ENCODE data around the gene LRP2. TPM values are rescaled to one million over a fixed set of nuclear protein-coding genes. Genes with fewer than 3 reads are reported as not detected.

The LRP2 gene
- total RNA-seq, 4 donors from 2014 or later = not detected

DNA sequence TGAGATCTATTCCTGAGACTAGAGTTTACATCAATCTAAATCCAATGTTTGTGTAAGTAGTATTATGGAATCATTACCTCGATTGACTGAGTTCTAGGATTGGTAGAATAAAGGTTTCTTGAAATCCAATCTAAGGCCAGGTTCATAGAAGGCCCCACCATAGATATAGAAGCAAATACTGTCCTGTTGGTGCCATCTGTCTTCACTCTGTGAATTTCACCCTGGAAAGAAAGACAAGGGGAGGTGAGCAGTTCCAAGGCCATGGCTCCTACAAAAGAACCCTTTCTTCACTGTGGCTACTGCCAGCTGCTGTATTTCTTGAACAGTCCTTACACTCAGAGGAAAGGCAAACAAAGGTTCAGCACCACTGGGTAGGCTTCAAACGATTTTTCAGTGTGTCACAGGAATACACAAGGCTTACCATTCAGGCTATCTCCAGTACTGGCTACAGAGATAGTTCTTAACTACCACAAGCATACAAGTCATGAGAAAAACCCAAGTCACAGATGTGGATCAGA lies 137.0 kb downstream of the LRP2 start:
- no peak for DNase-seq
- no peaks in the 10 kb centered on the region for H3K36me3 ChIP-seq
- H3K4me3 ChIP-seq = no peak overlapping the region

DNA sequence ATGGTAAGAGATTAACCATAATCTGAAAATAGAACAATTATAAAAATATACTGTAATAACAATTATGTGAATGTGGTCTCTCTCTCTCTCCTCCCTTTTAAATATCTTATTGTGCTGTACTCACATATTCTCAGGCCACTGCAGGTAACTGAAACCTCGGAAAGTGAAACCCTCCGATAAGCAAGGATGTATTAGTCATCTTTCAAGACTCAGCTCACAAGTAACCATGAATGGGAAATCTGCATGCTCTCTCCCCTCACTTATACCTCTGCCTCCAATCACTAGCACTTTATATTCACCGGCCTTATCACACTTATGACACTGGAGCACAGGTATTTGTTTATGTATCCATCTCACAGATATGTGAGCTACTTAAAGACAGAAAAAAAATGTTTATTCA lies 139.7 kb downstream of the LRP2 start:
- Histone ChIP-seq H3K9me3 (no peaks in the 10 kb centered on the region), H3K27me3 (no peaks in the 10 kb centered on the region), H3K4me1 (no peaks in the 10 kb centered on the region), H3K27ac (no peak overlapping the region), H3K4me3 (no peak overlapping the region), H3K36me3 (no peaks in the 10 kb centered on the region)
- no peak for DNase-seq
- TF ChIP-seq POLR2A (IDR thresholded peaks at IDR 0.05) = no peak
- TF ChIP-seq, protein P1, sequence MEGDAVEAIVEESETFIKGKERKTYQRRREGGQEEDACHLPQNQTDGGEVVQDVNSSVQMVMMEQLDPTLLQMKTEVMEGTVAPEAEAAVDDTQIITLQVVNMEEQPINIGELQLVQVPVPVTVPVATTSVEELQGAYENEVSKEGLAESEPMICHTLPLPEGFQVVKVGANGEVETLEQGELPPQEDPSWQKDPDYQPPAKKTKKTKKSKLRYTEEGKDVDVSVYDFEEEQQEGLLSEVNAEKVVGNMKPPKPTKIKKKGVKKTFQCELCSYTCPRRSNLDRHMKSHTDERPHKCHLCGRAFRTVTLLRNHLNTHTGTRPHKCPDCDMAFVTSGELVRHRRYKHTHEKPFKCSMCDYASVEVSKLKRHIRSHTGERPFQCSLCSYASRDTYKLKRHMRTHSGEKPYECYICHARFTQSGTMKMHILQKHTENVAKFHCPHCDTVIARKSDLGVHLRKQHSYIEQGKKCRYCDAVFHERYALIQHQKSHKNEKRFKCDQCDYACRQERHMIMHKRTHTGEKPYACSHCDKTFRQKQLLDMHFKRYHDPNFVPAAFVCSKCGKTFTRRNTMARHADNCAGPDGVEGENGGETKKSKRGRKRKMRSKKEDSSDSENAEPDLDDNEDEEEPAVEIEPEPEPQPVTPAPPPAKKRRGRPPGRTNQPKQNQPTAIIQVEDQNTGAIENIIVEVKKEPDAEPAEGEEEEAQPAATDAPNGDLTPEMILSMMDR (IDR thresholded peaks at IDR 0.05) = no peak

More for the DNA sequence above, 137.0 kb downstream of the LRP2 start:
- Histone ChIP-seq H3K4me1 (no peaks in the 10 kb centered on the region), H3K27me3 (no peaks in the 10 kb centered on the region), H3K27ac (no peak overlapping the region), H3K9me3 (no peaks in the 10 kb centered on the region)
- no peak for TF ChIP-seq POLR2A (IDR thresholded peaks at IDR 0.05)
- TF ChIP-seq, protein P1 (IDR thresholded peaks at IDR 0.05) = no peak

DNA sequence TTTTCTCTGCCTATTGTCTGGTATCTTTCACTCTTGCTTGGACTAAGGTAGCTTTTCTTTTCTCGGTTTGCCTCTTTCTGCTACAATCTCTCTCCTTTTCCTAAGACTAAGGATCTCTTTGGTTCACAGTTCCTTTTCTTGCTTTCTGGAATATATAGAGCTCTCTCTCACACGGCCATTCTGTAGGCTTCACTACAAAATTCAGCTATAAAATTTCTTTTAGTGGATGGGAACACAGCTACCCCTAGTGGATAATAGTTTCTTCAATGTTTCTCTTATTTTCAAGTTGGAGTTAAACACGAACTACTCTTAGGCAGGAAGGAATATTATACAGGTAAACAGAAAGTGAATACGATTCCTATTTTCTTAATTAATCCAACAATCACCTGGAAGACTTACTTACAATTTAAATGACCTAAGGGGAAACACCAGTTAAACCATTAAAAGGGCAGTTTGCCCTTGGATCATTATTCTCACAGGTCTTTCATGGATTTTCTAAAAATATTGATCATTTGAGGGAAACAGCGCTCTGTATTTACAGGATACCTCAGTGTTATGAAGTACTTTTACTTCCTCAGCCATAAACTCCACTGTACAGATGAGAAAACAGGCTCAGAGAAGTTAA lies 140.5 kb downstream of the LRP2 start:
- DNase-seq = no peak
- no peaks in the 10 kb centered on the region for H3K9me3 ChIP-seq
- TF ChIP-seq, protein P1 (IDR thresholded peaks at IDR 0.05) = peak in 3 of 6 experiments; percentile 11 to 16 (median 12)
- no peak for TF ChIP-seq POLR2A (IDR thresholded peaks at IDR 0.05)
- H3K36me3 ChIP-seq = no peaks in the 10 kb centered on the region
- H3K4me1 ChIP-seq = no peaks in the 10 kb centered on the region
- no peak overlapping the region for H3K4me3 ChIP-seq
- H3K27me3 ChIP-seq = no peaks in the 10 kb centered on the region
- H3K27ac ChIP-seq = no peak overlapping the region

DNA sequence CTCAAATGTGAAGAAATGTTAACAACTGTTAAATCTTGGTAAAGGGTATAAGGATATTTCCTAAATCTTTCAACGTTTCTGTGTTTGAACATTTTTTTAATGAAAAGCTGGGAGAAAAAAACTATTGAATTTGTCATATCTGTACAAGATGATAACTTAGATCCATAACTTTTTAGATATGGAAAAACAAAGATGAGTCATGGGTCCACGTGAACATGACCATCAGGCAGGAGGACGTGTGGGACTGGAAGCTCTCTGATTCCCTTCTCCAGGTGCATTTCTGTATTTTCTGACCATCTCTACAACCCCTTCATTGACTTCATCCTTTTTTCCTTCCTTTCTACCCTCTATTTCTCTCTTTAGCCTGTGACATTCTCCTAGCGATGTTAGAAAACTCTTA lies 151.4 kb downstream of the LRP2 start:
- Histone ChIP-seq H3K4me3 (no peak overlapping the region), H3K27me3 (no peaks in the 10 kb centered on the region), H3K27ac (no peak overlapping the region), H3K36me3 (no peaks in the 10 kb centered on the region), H3K9me3 (no peaks in the 10 kb centered on the region), H3K4me1 (no peaks in the 10 kb centered on the region)
- no peak for DNase-seq
- no peak for TF ChIP-seq POLR2A (IDR thresholded peaks at IDR 0.05)

DNA sequence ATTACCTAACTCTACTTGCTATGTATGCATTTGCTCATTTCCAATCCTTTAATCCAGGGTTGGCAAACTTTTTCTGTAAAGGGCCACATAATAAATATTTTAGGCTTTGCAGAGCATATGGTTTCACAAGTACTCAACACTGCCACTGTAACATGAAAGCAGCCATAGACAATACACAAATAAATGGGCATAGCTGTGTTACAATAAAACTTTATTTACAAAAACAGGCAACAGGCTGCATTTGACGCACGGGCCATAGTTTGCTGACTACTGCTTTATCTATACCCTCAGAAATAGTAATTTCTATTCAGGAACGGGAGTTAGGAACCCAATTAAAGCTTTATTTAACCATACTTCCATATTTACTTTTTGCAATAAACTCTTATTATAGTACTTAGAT lies 154.3 kb downstream of the LRP2 start:
- H3K36me3 ChIP-seq = no peaks in the 10 kb centered on the region
- H3K27me3 ChIP-seq = no peaks in the 10 kb centered on the region
- H3K27ac ChIP-seq = no peak overlapping the region
- no peak overlapping the region for H3K4me3 ChIP-seq
- no peak for DNase-seq
- no peaks in the 10 kb centered on the region for H3K4me1 ChIP-seq
- TF ChIP-seq, protein P1 (IDR thresholded peaks at IDR 0.05) = no peak
- no peak for TF ChIP-seq POLR2A (IDR thresholded peaks at IDR 0.05)
- H3K9me3 ChIP-seq = no peaks in the 10 kb centered on the region

DNA sequence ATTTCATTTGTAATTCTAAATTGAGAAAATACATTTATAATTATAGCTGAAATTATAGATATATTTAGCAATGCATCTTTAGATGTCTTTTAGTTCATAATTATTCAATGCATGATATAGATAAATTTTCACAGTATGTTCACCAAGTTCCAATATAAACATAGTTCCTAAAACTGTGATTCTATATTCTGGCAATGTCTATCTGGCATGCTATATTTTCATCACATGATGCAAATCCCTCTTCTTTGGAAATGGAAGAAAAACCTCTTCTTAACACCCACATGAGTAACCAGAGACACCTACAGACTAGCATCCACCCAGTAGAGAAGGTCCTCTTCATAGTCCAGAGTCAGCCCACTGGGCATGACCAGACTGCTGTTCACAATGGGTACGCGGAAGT lies 157.2 kb downstream of the LRP2 start:
- no peaks in the 10 kb centered on the region for H3K36me3 ChIP-seq
- no peaks in the 10 kb centered on the region for H3K27me3 ChIP-seq
- no peaks in the 10 kb centered on the region for H3K4me1 ChIP-seq
- DNase-seq = no peak
- H3K9me3 ChIP-seq = no peaks in the 10 kb centered on the region
- no peak overlapping the region for H3K4me3 ChIP-seq
- TF ChIP-seq POLR2A (IDR thresholded peaks at IDR 0.05) = no peak
- TF ChIP-seq, protein P1 (IDR thresholded peaks at IDR 0.05) = no peak
- no peak overlapping the region for H3K27ac ChIP-seq
